GM18867 (cell line): Measurements from ENCODE around the gene VASH2.
"Not testable (repeated sequence)": the region's sequence is repeated elsewhere in the genome, so short reads cannot be mapped to it uniquely, and the experiment has no call there.

Source experiments
- ATAC-seq: cut with Tn5 transposase; IDR thresholded peaks from one replicate; pipeline ENCODE4 v1.9.1; 2021; ENCODE audit warnings: mild to moderate bottlenecking, moderate library complexity; ENCODE audit not compliant: unreplicated experiment

The VASH2 gene

GRCh38 chr1:213017447-213018273 is 67.3 kb downstream of the VASH2 start:
- no peak for ATAC-seq

- no peak for ATAC-seq
Observed at GRCh38 chr1:213019450-213019849, 69.1 kb downstream of the VASH2 start.

GRCh38 chr1:213020016-213020415 is 69.7 kb downstream of the VASH2 start:
- ATAC-seq, result no peak

- ATAC-seq, result not testable (repeated sequence)
Observed at GRCh38 chr1:213027024-213027423, 76.7 kb downstream of the VASH2 start.

- no peak for ATAC-seq
Observed at GRCh38 chr1:213032651-213033050, 82.3 kb downstream of the VASH2 start.

GRCh38 chr1:213034713-213035112 is 84.4 kb downstream of the VASH2 start:
- no peak for ATAC-seq

GRCh38 chr1:213035573-213035972 is 85.2 kb downstream of the VASH2 start:
- ATAC-seq, result no peak
